Ovary (tissue), 3 donors: ENCODE data around the gene IMPA2.

Source experiments
- POLR2A ChIP-seq: fragments of 450-650 bp; IDR thresholded peaks from one replicate; pipeline ENCODE4 v1.6.1; 2017; ENCODE audit warnings: antibody characterized with exemption, mild to moderate bottlenecking, moderate library complexity
- TF ChIP-seq, protein P1 (sequence below), 3 donors: fragments of 450-650 bp in 2 of 3; fragments of 200-600 bp in 1 of 3; IDR thresholded peaks; one replicate each; pipeline versions ENCODE4 v1.5.1 to v1.8.0; 2016 to 2022; ENCODE audit warnings: antibody characterized with exemption in 3 of 3, mild to moderate bottlenecking in 1 of 3
- donor health status: DM: no; HTN: no; CAD: no.

DNA sequence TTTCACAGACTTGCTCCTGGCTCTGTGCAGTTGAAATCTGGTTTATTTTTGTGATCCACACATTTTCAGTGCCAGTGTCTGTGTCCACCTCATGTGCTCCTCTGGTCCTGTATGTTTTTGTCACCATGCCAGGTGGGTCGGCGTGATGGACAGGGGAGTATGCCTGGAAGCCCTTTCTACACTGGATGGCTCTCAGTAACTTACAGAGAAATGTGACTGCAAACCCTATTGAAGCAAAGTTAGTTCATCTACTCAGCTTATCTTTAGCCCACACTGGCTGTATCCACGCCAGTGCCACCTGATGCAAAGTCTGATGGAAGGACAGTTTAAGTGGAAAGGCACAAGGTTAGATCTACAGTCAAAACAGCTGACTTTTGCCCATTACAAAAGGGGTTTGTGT is 4.3 kb downstream of the IMPA2 start:
- TF ChIP-seq POLR2A: no peak
- TF ChIP-seq, protein P1, sequence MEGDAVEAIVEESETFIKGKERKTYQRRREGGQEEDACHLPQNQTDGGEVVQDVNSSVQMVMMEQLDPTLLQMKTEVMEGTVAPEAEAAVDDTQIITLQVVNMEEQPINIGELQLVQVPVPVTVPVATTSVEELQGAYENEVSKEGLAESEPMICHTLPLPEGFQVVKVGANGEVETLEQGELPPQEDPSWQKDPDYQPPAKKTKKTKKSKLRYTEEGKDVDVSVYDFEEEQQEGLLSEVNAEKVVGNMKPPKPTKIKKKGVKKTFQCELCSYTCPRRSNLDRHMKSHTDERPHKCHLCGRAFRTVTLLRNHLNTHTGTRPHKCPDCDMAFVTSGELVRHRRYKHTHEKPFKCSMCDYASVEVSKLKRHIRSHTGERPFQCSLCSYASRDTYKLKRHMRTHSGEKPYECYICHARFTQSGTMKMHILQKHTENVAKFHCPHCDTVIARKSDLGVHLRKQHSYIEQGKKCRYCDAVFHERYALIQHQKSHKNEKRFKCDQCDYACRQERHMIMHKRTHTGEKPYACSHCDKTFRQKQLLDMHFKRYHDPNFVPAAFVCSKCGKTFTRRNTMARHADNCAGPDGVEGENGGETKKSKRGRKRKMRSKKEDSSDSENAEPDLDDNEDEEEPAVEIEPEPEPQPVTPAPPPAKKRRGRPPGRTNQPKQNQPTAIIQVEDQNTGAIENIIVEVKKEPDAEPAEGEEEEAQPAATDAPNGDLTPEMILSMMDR (IDR thresholded peaks at IDR 0.05): no peak
